H1 (cell line): Measurements from ENCODE around the gene RASSF4. TPM values are rescaled to one million over a fixed set of nuclear protein-coding genes. Genes with fewer than 3 reads are reported as not detected.

Experiments used
- CTCF ChIA-PET: fragments of 300-600 bp; sonication (Branson Sonifier 250); formaldehyde crosslinking; loops from one replicate; lab custom pipeline; 2021; ENCODE audit not compliant: partially characterized antibody; lab: Charles Lee
- POLR2A ChIA-PET: fragments of 300-600 bp; sonication (Branson Sonifier 250); formaldehyde crosslinking; loops from one replicate; lab custom pipeline; 2021; ENCODE audit warnings: inconsistent platforms; ENCODE audit not compliant: partially characterized antibody; lab: Charles Lee
- DNase-seq, 2 experiments: peaks; one replicate each; pipeline versions ENCODE4 v3.0.0 to v3.0.0-alpha.2; 2010 to 2022; ENCODE audit warnings: low spot score in 2 of 2, low read depth in 1 of 2, mixed read lengths in 1 of 2
- FAIRE-seq: peaks from 2 replicates; lab custom pipeline; 2011; peaks lifted over from hg19 to GRCh38; lab: Jason Lieb, UNC
- H2AFZ ChIP-seq: 2 replicates; pipeline ENCODE4 v1.8.1; 2012; ENCODE audit warnings: low read length, inconsistent platforms
- H2AK5ac ChIP-seq: 2 replicates; pipeline ENCODE4 v1.6.1; 2013; ENCODE audit warnings: low read depth, low read length
- H2BK120ac ChIP-seq: replicated peaks from 2 replicates; pipeline ENCODE3; 2013; ENCODE audit warnings: low read depth, low read length, inconsistent platforms
- H2BK12ac ChIP-seq: 2 replicates; pipeline ENCODE4 v1.6.1; 2013; ENCODE audit warnings: low read depth, low read length
- H2BK15ac ChIP-seq: 2 replicates; pipeline ENCODE4 v1.6.1; 2013; ENCODE audit warnings: low read length
- H2BK20ac ChIP-seq: 2 replicates; pipeline ENCODE4 v1.6.1; 2013; ENCODE audit warnings: low read length
- H2BK5ac ChIP-seq: 2 replicates; pipeline ENCODE4 v1.6.1; 2013; ENCODE audit warnings: low read depth, low read length
- H3K14ac ChIP-seq: 2 replicates; pipeline ENCODE4 v1.6.1; 2013; ENCODE audit warnings: inconsistent platforms; ENCODE audit not compliant: insufficient read length
- H3K18ac ChIP-seq: 2 replicates; pipeline ENCODE4 v1.6.1; 2013; ENCODE audit warnings: low read length; ENCODE audit errors: extremely low read depth
- H3K23ac ChIP-seq: 2 replicates; pipeline ENCODE4 v1.6.1; 2013; ENCODE audit warnings: inconsistent platforms; ENCODE audit not compliant: insufficient read length
- H3K23me2 ChIP-seq: 2 replicates; pipeline ENCODE4 v1.6.1; 2013; ENCODE audit warnings: low read depth, low read length
- H3K27ac ChIP-seq: 2 replicates; pipeline ENCODE4 v1.6.1; 2011; ENCODE audit warnings: low read depth, low read length, inconsistent platforms
- H3K27me3 ChIP-seq, 4 experiments: replicated peaks in 1 of 4; 1 replicate in 1 of 4; 2 replicates in 3 of 4; pipeline versions ENCODE4 v1.6.1 to v1.8.1; 2011 to 2013; ENCODE audit warnings: low read length in 3 of 4, mild to moderate bottlenecking in 3 of 4, inconsistent platforms in 2 of 4, mixed read lengths in 2 of 4, moderate library complexity in 1 of 4; ENCODE audit not compliant: control insufficient read depth in 3 of 4, insufficient read depth in 3 of 4; ENCODE audit errors: extremely low read depth in 1 of 4
- H3K36me3 ChIP-seq, 4 experiments: 2 replicates each; pipeline versions ENCODE4 v1.6.1 to v1.8.1; 2011 to 2013; ENCODE audit warnings: mild to moderate bottlenecking in 4 of 4, low read length in 3 of 4, moderate library complexity in 2 of 4, control low read depth in 1 of 4, inconsistent platforms in 1 of 4; ENCODE audit not compliant: insufficient read depth in 4 of 4, control insufficient read depth in 2 of 4
- H3K4ac ChIP-seq: replicated peaks from 2 replicates; pipeline ENCODE3; 2013; ENCODE audit warnings: low read length, low read depth, mixed read lengths, inconsistent platforms; ENCODE audit not compliant: insufficient read length
- H3K4me1 ChIP-seq, 4 experiments: replicated peaks in 1 of 4; 1 replicate in 1 of 4; 2 replicates in 3 of 4; pipeline versions ENCODE4 v1.6.1 to v1.8.1; 2011 to 2013; ENCODE audit warnings: low read length in 3 of 4, inconsistent platforms in 2 of 4, mixed read lengths in 1 of 4; ENCODE audit not compliant: insufficient read depth in 4 of 4, control insufficient read depth in 3 of 4
- H3K4me2 ChIP-seq, 2 experiments: 2 replicates each; pipeline versions ENCODE4 v1.6.1 to v1.8.1; 2011 to 2013; ENCODE audit warnings: low read depth in 2 of 2, low read length in 2 of 2, control low read depth in 1 of 2, inconsistent platforms in 1 of 2, mild to moderate bottlenecking in 1 of 2; ENCODE audit not compliant: insufficient read depth in 1 of 2
- H3K4me3 ChIP-seq, 4 experiments: fragments of 200-600, 300-600 bp in 1 of 4; sonication (generic), shearing (Covaris generic), sonication (Bioruptor Twin) in 1 of 4; 2 replicates each; pipeline versions ENCODE4 v1.5.1 to v1.8.1; 2011 to 2016; ENCODE audit warnings: low read length in 4 of 4, low read depth in 3 of 4, control low read depth in 2 of 4, inconsistent platforms in 2 of 4, mild to moderate bottlenecking in 2 of 4, mixed read lengths in 1 of 4, moderate library complexity in 1 of 4; ENCODE audit not compliant: insufficient read depth in 2 of 4; ENCODE audit errors: extremely low read depth in 1 of 4
- H3K56ac ChIP-seq: replicated peaks from 2 replicates; pipeline ENCODE3; 2013; ENCODE audit warnings: low read depth, mild to moderate bottlenecking, mixed read lengths, low read length, inconsistent platforms; ENCODE audit not compliant: insufficient read length
- H3K79me1 ChIP-seq: 2 replicates; pipeline ENCODE4 v1.6.1; 2013; ENCODE audit warnings: low read depth, low read length, control low read depth
- H3K79me2 ChIP-seq, 2 experiments: 2 replicates each; pipeline versions ENCODE4 v1.6.1 to v1.8.1; 2012 to 2013; ENCODE audit warnings: low read length in 2 of 2, mild to moderate bottlenecking in 2 of 2, inconsistent platforms in 1 of 2; ENCODE audit not compliant: insufficient read depth in 2 of 2, control insufficient read depth in 1 of 2
- H3K9ac ChIP-seq, 4 experiments: replicated peaks in 1 of 4; 1 replicate in 1 of 4; 2 replicates in 3 of 4; pipeline versions ENCODE4 v1.6.1 to v1.8.1; 2011 to 2013; ENCODE audit warnings: low read depth in 3 of 4, low read length in 3 of 4, control low read depth in 2 of 4, mild to moderate bottlenecking in 2 of 4, moderate library complexity in 2 of 4, inconsistent platforms in 1 of 4; ENCODE audit errors: extremely low read depth in 1 of 4
- H3K9me3 ChIP-seq, 2 experiments: 2 replicates each; pipeline versions ENCODE4 v1.6.1 to v1.8.1; 2012 to 2013; ENCODE audit warnings: mild to moderate bottlenecking in 2 of 2, moderate library complexity in 2 of 2, control low read depth in 1 of 2, inconsistent platforms in 1 of 2, low read depth in 1 of 2, low read length in 1 of 2, mixed read lengths in 1 of 2; ENCODE audit not compliant: insufficient read depth in 2 of 2
- H4K20me1 ChIP-seq, 2 experiments: replicated peaks in 1 of 2; 2 replicates each; pipeline versions ENCODE3 to v1.8.1; 2011 to 2013; ENCODE audit warnings: inconsistent platforms in 2 of 2, low read length in 2 of 2, mild to moderate bottlenecking in 1 of 2; ENCODE audit not compliant: insufficient read depth in 2 of 2, control insufficient read depth in 1 of 2
- H4K5ac ChIP-seq: 2 replicates; pipeline ENCODE4 v1.6.1; 2013; ENCODE audit warnings: low read length, low read depth, mixed read lengths, inconsistent platforms; ENCODE audit not compliant: insufficient read length
- H4K8ac ChIP-seq: 2 replicates; pipeline ENCODE4 v1.8.0; 2013; ENCODE audit warnings: mild to moderate bottlenecking, moderate library complexity, low read length, inconsistent platforms; ENCODE audit not compliant: insufficient read depth; ENCODE audit errors: extremely low read depth
- H4K91ac ChIP-seq: replicated peaks from 2 replicates; pipeline ENCODE3; 2013; ENCODE audit warnings: low read length, mixed read lengths, inconsistent platforms; ENCODE audit not compliant: insufficient read length
- KDM4A ChIP-seq: IDR thresholded peaks from one replicate; pipeline ENCODE4 v1.7.1; 2012; ENCODE audit warnings: low read depth, mild to moderate bottlenecking, moderate library complexity, low read length, inconsistent platforms; ENCODE audit not compliant: severe bottlenecking
- POLR2AphosphoS5 ChIP-seq: IDR thresholded peaks from 2 replicates; pipeline ENCODE4 v1.6.1; 2011; ENCODE audit warnings: low read depth, low read length
- TAF1 ChIP-seq: IDR thresholded peaks from 2 replicates; pipeline ENCODE4 v1.6.1; 2011; ENCODE audit warnings: mild to moderate bottlenecking, low read depth, low read length
- WGBS, 2 experiments: shearing (Covaris generic) in 1 of 2; methylation state at CpG; one replicate each; pipeline versions ENCODE4 v1.1.6 to v1.1.7; 2013 to 2015; ENCODE audit warnings: low lambda C conversion rate in 2 of 2, mixed read lengths in 2 of 2, inconsistent platforms in 1 of 2, low coverage in 1 of 2, missing lambda C conversion rate in 1 of 2; ENCODE audit not compliant: insufficient replicate concordance in 2 of 2, insufficient coverage in 1 of 2, insufficient read length in 1 of 2; ENCODE audit errors: extremely low coverage in 1 of 2, missing lambda C conversion rate in 1 of 2; 5-methylcytosine and 5-hydroxymethylcytosine counted together
- polyA plus RNA-seq, 7 experiments: library from polyadenylated mRNA; depleted of rRNA in 3 of 7; stranded (reverse) in 5 of 7; unstranded in 2 of 7; fragments of >200 nt in 5 of 7; fragments of 200-250 nt in 2 of 7; gene quantifications; 1 replicate in 5 of 7; 2 replicates in 1 of 7; 4 replicates in 1 of 7; pipeline versions ENCODE4 v1.2.1 to v1.2.3, GENCODE V29; 2011 to 2013; ENCODE audit warnings: missing spikeins in 2 of 7, mixed read lengths in 2 of 7
- total RNA-seq: library from RNA; stranded (reverse); fragmentation: NEBNext Ultra II Directional; extraction: Animal tissue kit (Norgen Biotek cat#: 25700); gene quantifications from 2 replicates; pipeline ENCODE4 v1.2.1, GENCODE V29; 2021

The RASSF4 gene
- total and polyA plus RNA-seq, 2 of the 8 experiments (the other 6 are each of a cell fraction or from before 2014, with no cell fraction given) = 14.3 to 14.5 TPM

DNA sequence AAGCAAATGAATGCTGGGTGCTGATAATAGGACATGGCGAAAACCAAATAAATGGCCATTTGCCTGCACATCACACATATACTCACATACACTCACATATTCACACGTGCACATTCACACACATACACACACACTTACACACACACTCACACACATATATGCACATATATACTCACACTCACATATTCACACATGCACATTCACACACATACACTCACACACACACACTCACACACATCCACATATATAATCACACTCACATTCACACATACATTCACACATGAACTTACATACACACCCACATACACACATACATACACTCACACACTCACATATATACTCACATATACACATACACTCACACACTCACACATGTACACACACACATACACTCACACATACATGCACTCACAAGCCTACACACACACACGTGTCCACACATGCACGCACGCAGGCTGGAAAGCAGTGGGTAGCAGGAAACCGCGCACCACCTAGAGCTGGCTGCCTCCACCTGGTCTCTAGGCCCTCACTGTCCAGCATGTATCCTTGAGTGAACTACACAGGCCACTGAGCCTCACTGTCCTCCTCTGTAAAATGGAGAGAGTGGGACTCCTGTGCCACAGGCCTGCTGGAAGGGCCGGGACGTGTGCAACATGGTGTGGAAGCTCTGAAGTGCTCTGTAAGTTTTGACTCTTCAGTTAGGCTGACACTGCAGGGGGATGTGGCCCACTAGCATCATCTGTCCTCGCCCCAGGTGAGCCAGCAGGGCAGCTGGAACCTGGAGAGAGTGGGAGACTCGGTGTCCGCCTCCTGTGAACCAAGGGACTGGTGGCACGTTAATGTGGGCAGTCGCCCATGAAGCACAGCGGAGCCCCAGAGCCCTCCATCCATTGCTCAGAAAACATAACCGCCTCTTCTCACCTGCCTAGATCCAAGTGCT is 33.5 kb upstream of the RASSF4 start:
- Histone ChIP-seq H2BK20ac (peak overlapping the region; percentile 67; the same call in 1 of the 2 replicates), H4K5ac (no peak overlapping the region), H3K9ac (no peak overlapping the region), H3K9me3 (no peaks in the 10 kb centered on the region), H4K8ac (no peak overlapping the region), H2AFZ (no peak overlapping the region), H3K79me2 (no peaks in the 10 kb centered on the region), H2BK12ac (peak overlapping the region; percentile 55; the same call in 1 of the 2 replicates), H4K91ac (peak overlapping the region; percentile 78), H3K4me1 (peaks cover 0 to 7% (median 0%) of the 10 kb centered on the region in 4 experiments; a peak in 1 of 7 replicates), H2AK5ac (no peak overlapping the region), H3K14ac (no peak overlapping the region), H3K36me3 (no peaks in the 10 kb centered on the region), H2BK120ac (no peak overlapping the region), H3K4ac (peak overlapping the region; percentile 4), H2BK5ac (no peak overlapping the region), H3K79me1 (no peaks in the 10 kb centered on the region), H3K27me3 (peaks cover 0 to 6% (median 2%) of the 10 kb centered on the region in 4 experiments; a peak in 2 of 7 replicates), H3K18ac (no peak overlapping the region), H3K4me3 (no peak overlapping the region), H3K23ac (no peak overlapping the region), H3K4me2 (no peak overlapping the region), H4K20me1 (no peaks in the 10 kb centered on the region), H2BK15ac (peak overlapping the region; percentile 85), H3K23me2 (peaks cover 12% of the 10 kb centered on the region; the same call in 1 of the 2 replicates), H3K56ac (peak overlapping the region; percentile 85), H3K27ac (no peak overlapping the region)
- FAIRE-seq = no peak
- TF ChIP-seq POLR2AphosphoS5 (no peak), TAF1 (no peak), KDM4A (no peak)
- 80% methylated on average over 14 of the region's 16 CpGs; no CpG with 5 or more reads in 1 of the 2 experiments for WGBS, 2 experiments
- CTCF ChIA-PET = interaction anchor here (1.0 to 6.0 kb wide), 15 partner anchors 9 to 64 kb away, joined by 3 to 35 read pairs (median 4); no protein-coding TSS in a partner anchor
- no peak for DNase-seq
- POLR2A ChIA-PET = interaction anchor here (1.2 to 1.5 kb wide), 2 partner anchors 15 to 61 kb away, joined by 4 to 6 read pairs; partner anchors contain the start of gene TMEM72
